Chondrocyte (in vitro differentiated cells): ENCODE results near the gene NFYC. TPM values are rescaled to one million over a fixed set of nuclear protein-coding genes. Genes with fewer than 3 reads are reported as not detected.
"Not testable (repeated sequence)": the region's sequence is repeated elsewhere in the genome, so short reads cannot be mapped to it uniquely, and the experiment has no call there.

Experiments
- DNase-seq: peaks from one replicate; pipeline ENCODE4 v3.0.0; 2021; ENCODE audit warnings: mixed read lengths, low spot score
- H3K27ac Mint-ChIP-seq: one replicate; pipeline ENCODE4 v1.8.0; 2021; ENCODE audit warnings: mild to moderate bottlenecking, moderate library complexity, mixed read lengths; ENCODE audit not compliant: unreplicated experiment
- H3K27me3 Mint-ChIP-seq: 2 replicates; pipeline ENCODE4 v1.8.0; 2021; ENCODE audit warnings: low read depth, mixed read lengths
- H3K36me3 Mint-ChIP-seq: 2 replicates; pipeline ENCODE4 v1.8.0; 2021; ENCODE audit warnings: low read depth, mixed read lengths
- H3K4me1 Mint-ChIP-seq: 2 replicates; pipeline ENCODE4 v1.8.0; 2021; ENCODE audit warnings: low read depth, mild to moderate bottlenecking, mixed read lengths
- H3K4me3 Mint-ChIP-seq: one replicate; pipeline ENCODE4 v1.8.0; 2021; ENCODE audit warnings: mild to moderate bottlenecking, moderate library complexity, mixed read lengths; ENCODE audit not compliant: unreplicated experiment
- H3K9me3 Mint-ChIP-seq: 2 replicates; pipeline ENCODE4 v1.8.0; 2021; ENCODE audit warnings: low read depth, mixed read lengths
- total RNA-seq: library from RNA; stranded (reverse); gene quantifications from 3 replicates; pipeline ENCODE4 v1.2.1, GENCODE V29; 2021
- TF ChIP-seq, protein P1 (sequence below): fragments of 200-600 bp; sonication (generic); IDR thresholded peaks from 2 replicates; pipeline ENCODE4 v1.5.0; 2021; ENCODE audit warnings: antibody characterized with exemption, mild to moderate bottlenecking, moderate library complexity

The NFYC gene
- total RNA-seq, 1 donor from 2014 or later: 35.8 TPM

DNA sequence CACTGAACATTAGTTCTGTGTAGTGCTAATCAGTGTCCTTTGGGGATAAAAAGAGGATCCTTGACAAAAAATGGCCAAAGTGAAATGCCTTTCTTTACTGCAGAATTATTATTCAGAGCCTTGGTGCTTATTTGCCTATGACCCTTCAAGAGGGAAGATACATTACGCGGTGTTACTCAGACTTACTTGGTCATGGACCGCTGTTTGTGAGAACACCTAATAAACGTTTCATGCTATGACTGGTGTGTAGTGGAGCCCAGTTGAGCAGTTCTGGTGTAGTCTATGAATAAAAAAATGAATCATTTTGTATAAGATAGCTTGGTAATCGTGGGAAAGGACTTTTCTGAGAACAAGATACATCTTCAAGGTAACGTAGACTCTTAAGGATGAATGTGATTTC is 8.3 kb downstream of the NFYC start:
- Mint-ChIP-seq H3K4me3 (no peak overlapping the region), H3K9me3 (no peaks in the 10 kb centered on the region), H3K4me1 (peaks cover 20% of the 10 kb centered on the region), H3K27ac (no peak overlapping the region), H3K27me3 (no peaks in the 10 kb centered on the region), H3K36me3 (no peaks in the 10 kb centered on the region)
- TF ChIP-seq, protein P1, sequence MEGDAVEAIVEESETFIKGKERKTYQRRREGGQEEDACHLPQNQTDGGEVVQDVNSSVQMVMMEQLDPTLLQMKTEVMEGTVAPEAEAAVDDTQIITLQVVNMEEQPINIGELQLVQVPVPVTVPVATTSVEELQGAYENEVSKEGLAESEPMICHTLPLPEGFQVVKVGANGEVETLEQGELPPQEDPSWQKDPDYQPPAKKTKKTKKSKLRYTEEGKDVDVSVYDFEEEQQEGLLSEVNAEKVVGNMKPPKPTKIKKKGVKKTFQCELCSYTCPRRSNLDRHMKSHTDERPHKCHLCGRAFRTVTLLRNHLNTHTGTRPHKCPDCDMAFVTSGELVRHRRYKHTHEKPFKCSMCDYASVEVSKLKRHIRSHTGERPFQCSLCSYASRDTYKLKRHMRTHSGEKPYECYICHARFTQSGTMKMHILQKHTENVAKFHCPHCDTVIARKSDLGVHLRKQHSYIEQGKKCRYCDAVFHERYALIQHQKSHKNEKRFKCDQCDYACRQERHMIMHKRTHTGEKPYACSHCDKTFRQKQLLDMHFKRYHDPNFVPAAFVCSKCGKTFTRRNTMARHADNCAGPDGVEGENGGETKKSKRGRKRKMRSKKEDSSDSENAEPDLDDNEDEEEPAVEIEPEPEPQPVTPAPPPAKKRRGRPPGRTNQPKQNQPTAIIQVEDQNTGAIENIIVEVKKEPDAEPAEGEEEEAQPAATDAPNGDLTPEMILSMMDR: no peak
- DNase-seq: no peak

GRCh38 chr1:40701684-40702083 is 10.2 kb downstream of the NFYC start:
- Mint-ChIP-seq H3K36me3 (no peaks in the 10 kb centered on the region), H3K27me3 (no peaks in the 10 kb centered on the region), H3K27ac (no peak overlapping the region), H3K9me3 (no peaks in the 10 kb centered on the region), H3K4me1 (peaks cover 23% of the 10 kb centered on the region), H3K4me3 (no peak overlapping the region)
- TF ChIP-seq, protein P1: no peak
- DNase-seq: no peak

DNA sequence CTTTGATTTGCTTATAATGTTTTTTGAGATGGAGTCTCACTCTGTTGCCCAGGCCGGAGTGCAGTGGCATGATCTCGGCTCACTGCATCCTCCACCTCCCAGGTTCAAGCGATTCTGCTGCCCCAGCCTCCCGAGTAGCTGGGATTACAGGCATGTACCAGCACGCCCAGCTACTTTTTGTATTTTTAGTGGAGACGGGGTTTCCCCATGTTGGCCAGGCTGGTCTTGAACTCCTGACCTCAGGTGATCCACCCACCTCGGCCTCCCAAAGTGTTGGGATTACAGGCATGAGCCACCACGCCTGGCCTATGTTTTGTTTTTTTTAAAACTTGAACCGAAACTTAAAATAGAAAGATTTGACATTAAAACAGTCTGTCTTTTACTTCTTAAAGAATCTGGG is 11.3 kb downstream of the NFYC start:
- not testable (repeated sequence) for H3K4me3 Mint-ChIP-seq, H3K9me3 Mint-ChIP-seq, H3K27me3 Mint-ChIP-seq, DNase-seq, H3K36me3 Mint-ChIP-seq, H3K27ac Mint-ChIP-seq
- peaks cover 23% of the 10 kb centered on the region for H3K4me1 Mint-ChIP-seq

DNA sequence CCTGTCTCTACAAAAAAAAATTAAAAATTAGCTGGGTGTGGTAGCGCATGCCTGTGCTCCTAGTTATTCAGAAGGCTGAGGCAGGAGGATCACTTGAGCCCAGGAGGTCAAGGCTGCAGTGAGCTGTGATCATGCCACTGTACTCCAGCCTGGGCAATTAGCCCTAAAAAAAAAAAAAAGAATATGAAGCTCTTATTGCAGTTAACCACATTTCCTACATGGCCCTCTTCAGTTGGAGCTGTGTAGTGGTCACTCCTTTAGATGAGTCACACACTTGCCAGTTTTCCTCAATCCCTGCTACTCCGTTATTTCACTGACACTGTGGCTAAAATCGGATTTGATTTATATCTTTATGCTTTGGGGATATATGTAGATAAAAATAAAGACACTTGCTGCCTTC is 11.8 kb downstream of the NFYC start:
- Mint-ChIP-seq H3K27me3 (no peaks in the 10 kb centered on the region), H3K4me1 (peaks cover 26% of the 10 kb centered on the region), H3K36me3 (no peaks in the 10 kb centered on the region), H3K27ac (peak overlapping the region; percentile 65), H3K4me3 (no peak overlapping the region), H3K9me3 (no peaks in the 10 kb centered on the region)
- TF ChIP-seq, protein P1: peak; percentile 19
- DNase-seq: no peak

- no peak overlapping the region for H3K27ac Mint-ChIP-seq
- no peak overlapping the region for H3K4me3 Mint-ChIP-seq
- no peaks in the 10 kb centered on the region for H3K36me3 Mint-ChIP-seq
- no peaks in the 10 kb centered on the region for H3K27me3 Mint-ChIP-seq
- no peak for DNase-seq
- peaks cover 32% of the 10 kb centered on the region for H3K4me1 Mint-ChIP-seq
- no peaks in the 10 kb centered on the region for H3K9me3 Mint-ChIP-seq
- TF ChIP-seq, protein P1: no peak
Measured at GRCh38 chr1:40704817-40705733, 13.6 kb downstream of the NFYC start.

DNA sequence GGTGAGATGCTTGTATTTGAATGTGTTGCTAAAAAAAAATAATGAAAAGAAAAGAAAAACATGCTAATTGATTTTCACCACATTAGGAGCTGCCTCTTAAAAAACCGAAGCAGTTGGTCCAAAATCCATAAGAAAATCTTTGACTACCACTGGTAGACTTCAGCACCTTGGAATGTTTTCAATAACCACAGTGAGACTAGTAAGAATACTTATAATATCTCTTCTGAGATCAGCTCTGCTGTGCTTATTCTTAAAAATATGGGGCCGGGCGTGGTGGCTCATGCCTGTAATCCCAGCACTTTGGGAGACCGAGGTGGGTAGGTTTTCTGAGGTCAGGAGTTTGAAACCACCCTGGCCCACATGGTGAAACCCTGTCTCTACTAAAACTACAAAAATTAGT is 15.1 kb downstream of the NFYC start:
- no peaks in the 10 kb centered on the region for H3K9me3 Mint-ChIP-seq
- H3K36me3 Mint-ChIP-seq: no peaks in the 10 kb centered on the region
- DNase-seq: no peak

More for the DNA sequence above, 15.1 kb downstream of the NFYC start:
- peaks cover 48% of the 10 kb centered on the region for H3K4me1 Mint-ChIP-seq
- TF ChIP-seq, protein P1: no peak
- no peak overlapping the region for H3K4me3 Mint-ChIP-seq
- no peaks in the 10 kb centered on the region for H3K27me3 Mint-ChIP-seq
- H3K27ac Mint-ChIP-seq: no peak overlapping the region
